HCT116 (cell line): ENCODE results near the gene FAM53A. TPM values are rescaled to one million over a fixed set of nuclear protein-coding genes. Genes with fewer than 3 reads are reported as not detected.

Experiments used
- ATAC-seq: fragments of 200-7000 bp; cut with Tn5 transposase; 2 replicates; pipeline ENCODE4 v1.9.1; 2020; ENCODE audit warnings: mild to moderate bottlenecking, moderate library complexity
- BruUV-seq: library from RNA; stranded (reverse); fragments of 400-500 nt; replicated peaks from 2 replicates; lab custom pipeline; 2021; lab: Mats Ljungman, UMichigan
- CTCF ChIA-PET: fragments of 300-600 bp; sonication (Branson Sonifier 250); formaldehyde crosslinking; loops from one replicate; lab custom pipeline; 2021; ENCODE audit warnings: antibody characterized with exemption; lab: Charles Lee
- POLR2A ChIA-PET: fragments of 300-600, 350-600 bp; sonication (Branson Sonifier 250); formaldehyde crosslinking; loops from one replicate; lab custom pipeline; 2021; ENCODE audit warnings: antibody characterized with exemption; lab: Charles Lee
- RAD21 ChIA-PET, 2 experiments: fragments of 300-600 bp; sonication (Branson Sonifier 250); formaldehyde crosslinking; loops; one replicate each; lab custom pipeline; 2023; ENCODE audit warnings: low total read pairs in 2 of 2; ENCODE audit not compliant: uncharacterized antibody in 2 of 2, unreplicated experiment in 2 of 2, low non-redundant PET in 1 of 2; lab: Charles Lee
- DNase-seq: peaks from one replicate; pipeline ENCODE4 v3.0.0-alpha.2; 2010; ENCODE audit warnings: low read depth, low spot score
- H2AFZ ChIP-seq: fragments of 200-600 bp; shearing (Covaris generic), sonication (generic); 2 replicates; pipeline ENCODE4 v1.6.1; 2017; ENCODE audit warnings: low read depth, mixed run types, mixed read lengths, antibody characterized with exemption, low read length; ENCODE audit not compliant: poor library complexity, severe bottlenecking
- H3K27ac ChIP-seq: 2 replicates; pipeline ENCODE4 v1.5.1; 2012; ENCODE audit warnings: low read depth, low read length
- H3K27me3 ChIP-seq: fragments of 200-600 bp; sonication (generic); 2 replicates; pipeline ENCODE4 v1.6.1; 2016; ENCODE audit warnings: mixed run types, low read length, mixed read lengths; ENCODE audit not compliant: insufficient read depth
- H3K36me3 ChIP-seq, 2 experiments: fragments of 200-500 bp in 1 of 2; fragments of 200-600 bp in 1 of 2; sonication (Bioruptor generic) in 1 of 2; sonication (generic) in 1 of 2; 2 replicates each; pipeline versions ENCODE4 v1.5.1 to v1.6.1; 2014 to 2016; ENCODE audit warnings: low read length in 2 of 2, inconsistent platforms in 1 of 2, mixed read lengths in 1 of 2, mixed run types in 1 of 2; ENCODE audit not compliant: insufficient read depth in 2 of 2, control insufficient read depth in 1 of 2
- H3K4me1 ChIP-seq, 2 experiments: fragments of 200-600 bp in 1 of 2; sonication (generic) in 1 of 2; 2 replicates each; pipeline versions ENCODE4 v1.5.1 to v1.6.1; 2012 to 2017; ENCODE audit warnings: low read length in 2 of 2, inconsistent platforms in 1 of 2, mild to moderate bottlenecking in 1 of 2, mixed read lengths in 1 of 2, mixed run types in 1 of 2, moderate library complexity in 1 of 2; ENCODE audit not compliant: insufficient read depth in 2 of 2, control insufficient read depth in 1 of 2
- H3K4me2 ChIP-seq: fragments of 200-600 bp; sonication (generic); 2 replicates; pipeline ENCODE4 v1.6.1; 2017; ENCODE audit warnings: mixed run types, low read length, mixed read lengths
- H3K4me3 ChIP-seq, 2 experiments: fragments of 200-600 bp in 1 of 2; sonication (generic) in 1 of 2; replicated peaks in 1 of 2; 2 replicates each; pipeline ENCODE4 v1.5.1; 2011 to 2016; ENCODE audit warnings: low read length in 2 of 2, control low read depth in 1 of 2, low read depth in 1 of 2, mild to moderate bottlenecking in 1 of 2, mixed read lengths in 1 of 2, mixed run types in 1 of 2
- H3K79me2 ChIP-seq: fragments of 200-600 bp; sonication (generic); 2 replicates; pipeline ENCODE4 v1.6.1; 2017; ENCODE audit warnings: mild to moderate bottlenecking, mixed run types, low read length, moderate library complexity, mixed read lengths; ENCODE audit not compliant: insufficient read depth
- H3K9ac ChIP-seq: fragments of 200-600 bp; sonication (generic); 2 replicates; pipeline ENCODE4 v1.6.1; 2016; ENCODE audit warnings: low read length, mixed read lengths
- H3K9me2 ChIP-seq: fragments of 200-600 bp; sonication (generic), shearing (Covaris generic); 2 replicates; pipeline ENCODE4 v1.6.1; 2017; ENCODE audit warnings: mixed run types, mild to moderate bottlenecking, moderate library complexity; ENCODE audit not compliant: insufficient read depth
- H3K9me3 ChIP-seq, 2 experiments: fragments of 200-500 bp in 1 of 2; fragments of 200-600 bp in 1 of 2; sonication (Bioruptor generic) in 1 of 2; sonication (generic) in 1 of 2; 2 replicates each; pipeline ENCODE4 v1.6.1; 2014 to 2017; ENCODE audit warnings: low read length in 2 of 2, mixed read lengths in 2 of 2, inconsistent platforms in 1 of 2, low read depth in 1 of 2, mild to moderate bottlenecking in 1 of 2, mixed run types in 1 of 2, moderate library complexity in 1 of 2; ENCODE audit not compliant: control insufficient read depth in 1 of 2, insufficient read depth in 1 of 2
- H4K20me1 ChIP-seq: fragments of 200-600 bp; sonication (generic), shearing (Covaris generic); 2 replicates; pipeline ENCODE4 v1.6.1; 2017; ENCODE audit warnings: mixed run types, mild to moderate bottlenecking, moderate library complexity; ENCODE audit not compliant: insufficient read depth
- ELF1 ChIP-seq: IDR thresholded peaks from 2 replicates; pipeline ENCODE4 v1.6.1; 2012; ENCODE audit warnings: low read depth, borderline replicate concordance
- EZH2 ChIP-seq: fragments of 200-600 bp; sonication (generic); IDR thresholded peaks from 2 replicates; pipeline ENCODE4 v1.6.1; 2017; ENCODE audit warnings: antibody characterized with exemption, mixed run types
- POLR2AphosphoS5 ChIP-seq: IDR thresholded peaks from 2 replicates; pipeline ENCODE4 v1.6.1; 2011; ENCODE audit warnings: mild to moderate bottlenecking, low read depth, low read length, moderate library complexity
- SRF ChIP-seq: IDR thresholded peaks from 2 replicates; pipeline ENCODE4 v1.6.1; 2012; ENCODE audit warnings: low read depth
- intact Hi-C: fragments of 100-400 bp; cut with micrococcal nuclease; formaldehyde crosslinking; loops from 2 replicates; pipeline ENCODE4 v1.10.0; 2022
- total RNA-seq: library from RNA; stranded (reverse); gene quantifications from one replicate; pipeline ENCODE4 v1.2.1, GENCODE V29; 2021; ENCODE audit not compliant: unreplicated experiment
- TF ChIP-seq, protein P1 (sequence below): IDR thresholded peaks from 2 replicates; pipeline ENCODE4 v1.6.1; 2012; ENCODE audit warnings: low read depth
- TF ChIP-seq, protein P2 (sequence below): IDR thresholded peaks from 2 replicates; pipeline ENCODE4 v1.6.1; 2011; ENCODE audit warnings: mild to moderate bottlenecking, low read length, moderate library complexity; ENCODE audit not compliant: insufficient replicate concordance; ENCODE audit errors: extremely low read depth
- TF ChIP-seq, protein P3 (sequence below), 3 experiments: fragments of 200-600 bp in 1 of 3; sonication (generic) in 1 of 3; IDR thresholded peaks in 2 of 3; conservative IDR thresholded peaks in 1 of 3; 2 replicates each; pipeline ENCODE4 v1.5.1; 2012 to 2017; ENCODE audit warnings: low read depth in 2 of 3, low read length in 2 of 3, antibody characterized with exemption in 1 of 3, borderline replicate concordance in 1 of 3, control low read depth in 1 of 3, mild to moderate bottlenecking in 1 of 3, mixed read lengths in 1 of 3, mixed run types in 1 of 3, moderate library complexity in 1 of 3; ENCODE audit not compliant: insufficient read depth in 1 of 3

Gene FAM53A
- total RNA-seq, 1 experiment from 2014 or later = 1.1 TPM

GRCh38 chr4:1656986-1657385 lies 27.1 kb downstream of the FAM53A start:
- ChIA-PET POLR2A (no interaction called here), RAD21 (no interaction called here), CTCF (no interaction called here)
- H3K27ac ChIP-seq = no peak overlapping the region
- no TSS peak for BruUV-seq
- intact Hi-C loops = no loop called here
- H4K20me1 ChIP-seq = no peaks in the 10 kb centered on the region
- TF ChIP-seq, protein P1, sequence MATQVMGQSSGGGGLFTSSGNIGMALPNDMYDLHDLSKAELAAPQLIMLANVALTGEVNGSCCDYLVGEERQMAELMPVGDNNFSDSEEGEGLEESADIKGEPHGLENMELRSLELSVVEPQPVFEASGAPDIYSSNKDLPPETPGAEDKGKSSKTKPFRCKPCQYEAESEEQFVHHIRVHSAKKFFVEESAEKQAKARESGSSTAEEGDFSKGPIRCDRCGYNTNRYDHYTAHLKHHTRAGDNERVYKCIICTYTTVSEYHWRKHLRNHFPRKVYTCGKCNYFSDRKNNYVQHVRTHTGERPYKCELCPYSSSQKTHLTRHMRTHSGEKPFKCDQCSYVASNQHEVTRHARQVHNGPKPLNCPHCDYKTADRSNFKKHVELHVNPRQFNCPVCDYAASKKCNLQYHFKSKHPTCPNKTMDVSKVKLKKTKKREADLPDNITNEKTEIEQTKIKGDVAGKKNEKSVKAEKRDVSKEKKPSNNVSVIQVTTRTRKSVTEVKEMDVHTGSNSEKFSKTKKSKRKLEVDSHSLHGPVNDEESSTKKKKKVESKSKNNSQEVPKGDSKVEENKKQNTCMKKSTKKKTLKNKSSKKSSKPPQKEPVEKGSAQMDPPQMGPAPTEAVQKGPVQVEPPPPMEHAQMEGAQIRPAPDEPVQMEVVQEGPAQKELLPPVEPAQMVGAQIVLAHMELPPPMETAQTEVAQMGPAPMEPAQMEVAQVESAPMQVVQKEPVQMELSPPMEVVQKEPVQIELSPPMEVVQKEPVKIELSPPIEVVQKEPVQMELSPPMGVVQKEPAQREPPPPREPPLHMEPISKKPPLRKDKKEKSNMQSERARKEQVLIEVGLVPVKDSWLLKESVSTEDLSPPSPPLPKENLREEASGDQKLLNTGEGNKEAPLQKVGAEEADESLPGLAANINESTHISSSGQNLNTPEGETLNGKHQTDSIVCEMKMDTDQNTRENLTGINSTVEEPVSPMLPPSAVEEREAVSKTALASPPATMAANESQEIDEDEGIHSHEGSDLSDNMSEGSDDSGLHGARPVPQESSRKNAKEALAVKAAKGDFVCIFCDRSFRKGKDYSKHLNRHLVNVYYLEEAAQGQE = no peak
- TF ChIP-seq EZH2 (no peak), ELF1 (no peak), SRF (no peak), POLR2AphosphoS5 (no peak)
- TF ChIP-seq, protein P2, sequence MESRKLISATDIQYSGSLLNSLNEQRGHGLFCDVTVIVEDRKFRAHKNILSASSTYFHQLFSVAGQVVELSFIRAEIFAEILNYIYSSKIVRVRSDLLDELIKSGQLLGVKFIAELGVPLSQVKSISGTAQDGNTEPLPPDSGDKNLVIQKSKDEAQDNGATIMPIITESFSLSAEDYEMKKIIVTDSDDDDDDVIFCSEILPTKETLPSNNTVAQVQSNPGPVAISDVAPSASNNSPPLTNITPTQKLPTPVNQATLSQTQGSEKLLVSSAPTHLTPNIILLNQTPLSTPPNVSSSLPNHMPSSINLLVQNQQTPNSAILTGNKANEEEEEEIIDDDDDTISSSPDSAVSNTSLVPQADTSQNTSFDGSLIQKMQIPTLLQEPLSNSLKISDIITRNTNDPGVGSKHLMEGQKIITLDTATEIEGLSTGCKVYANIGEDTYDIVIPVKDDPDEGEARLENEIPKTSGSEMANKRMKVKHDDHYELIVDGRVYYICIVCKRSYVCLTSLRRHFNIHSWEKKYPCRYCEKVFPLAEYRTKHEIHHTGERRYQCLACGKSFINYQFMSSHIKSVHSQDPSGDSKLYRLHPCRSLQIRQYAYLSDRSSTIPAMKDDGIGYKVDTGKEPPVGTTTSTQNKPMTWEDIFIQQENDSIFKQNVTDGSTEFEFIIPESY = no peak
- TF ChIP-seq, protein P3, sequence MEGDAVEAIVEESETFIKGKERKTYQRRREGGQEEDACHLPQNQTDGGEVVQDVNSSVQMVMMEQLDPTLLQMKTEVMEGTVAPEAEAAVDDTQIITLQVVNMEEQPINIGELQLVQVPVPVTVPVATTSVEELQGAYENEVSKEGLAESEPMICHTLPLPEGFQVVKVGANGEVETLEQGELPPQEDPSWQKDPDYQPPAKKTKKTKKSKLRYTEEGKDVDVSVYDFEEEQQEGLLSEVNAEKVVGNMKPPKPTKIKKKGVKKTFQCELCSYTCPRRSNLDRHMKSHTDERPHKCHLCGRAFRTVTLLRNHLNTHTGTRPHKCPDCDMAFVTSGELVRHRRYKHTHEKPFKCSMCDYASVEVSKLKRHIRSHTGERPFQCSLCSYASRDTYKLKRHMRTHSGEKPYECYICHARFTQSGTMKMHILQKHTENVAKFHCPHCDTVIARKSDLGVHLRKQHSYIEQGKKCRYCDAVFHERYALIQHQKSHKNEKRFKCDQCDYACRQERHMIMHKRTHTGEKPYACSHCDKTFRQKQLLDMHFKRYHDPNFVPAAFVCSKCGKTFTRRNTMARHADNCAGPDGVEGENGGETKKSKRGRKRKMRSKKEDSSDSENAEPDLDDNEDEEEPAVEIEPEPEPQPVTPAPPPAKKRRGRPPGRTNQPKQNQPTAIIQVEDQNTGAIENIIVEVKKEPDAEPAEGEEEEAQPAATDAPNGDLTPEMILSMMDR (IDR thresholded peaks at IDR 0.05 in 2 of 3, conservative IDR thresholded peaks at IDR 0.05 in 1 of 3; ENCODE audit: borderline replicate concordance in 1 of 3, insufficient read depth in 1 of 3, low read depth in 2 of 3, low read length in 2 of 3) = no peak
- H3K4me2 ChIP-seq = no peak overlapping the region
- H3K4me1 ChIP-seq = peaks cover 9 to 13% of the 10 kb centered on the region in 2 experiments
- no peaks in the 10 kb centered on the region for H3K79me2 ChIP-seq
- H3K9me3 ChIP-seq = no peaks in the 10 kb centered on the region
- no peaks in the 10 kb centered on the region for H3K27me3 ChIP-seq
- no peaks in the 10 kb centered on the region for H3K36me3 ChIP-seq
- H3K9ac ChIP-seq = no peak overlapping the region
- ATAC-seq = no peak
- H2AFZ ChIP-seq = no peak overlapping the region
- H3K9me2 ChIP-seq = no peaks in the 10 kb centered on the region
- no peak for DNase-seq
- H3K4me3 ChIP-seq = no peak overlapping the region
